ENCODE results near the gene MAP3K5.

DNA sequence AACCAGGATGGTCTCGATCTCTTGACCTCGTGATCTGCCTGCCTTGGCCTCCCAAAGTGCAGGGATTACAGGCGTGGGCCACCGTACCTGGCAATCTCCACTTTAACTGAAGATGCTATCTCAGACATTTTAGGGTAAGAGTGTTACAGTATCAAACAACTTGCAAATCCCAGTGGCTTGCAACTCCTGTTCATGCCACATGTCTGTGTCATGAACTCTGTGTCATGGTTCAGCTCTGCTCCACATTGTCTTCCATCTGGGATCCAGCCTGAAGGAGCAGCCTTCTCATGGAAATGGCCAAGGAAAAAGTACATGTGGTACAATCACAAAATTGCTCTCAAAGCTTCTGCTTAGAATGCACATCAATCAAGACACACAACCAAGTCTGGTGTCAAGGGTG lies 114.9 kb downstream of the MAP3K5 start:
- TF ChIP-seq POLR2A (IDR thresholded peaks at IDR 0.05) (no peak), EP300 (IDR thresholded peaks at IDR 0.05; ENCODE audit: low read depth) (no peak)
- TF ChIP-seq, protein P1, sequence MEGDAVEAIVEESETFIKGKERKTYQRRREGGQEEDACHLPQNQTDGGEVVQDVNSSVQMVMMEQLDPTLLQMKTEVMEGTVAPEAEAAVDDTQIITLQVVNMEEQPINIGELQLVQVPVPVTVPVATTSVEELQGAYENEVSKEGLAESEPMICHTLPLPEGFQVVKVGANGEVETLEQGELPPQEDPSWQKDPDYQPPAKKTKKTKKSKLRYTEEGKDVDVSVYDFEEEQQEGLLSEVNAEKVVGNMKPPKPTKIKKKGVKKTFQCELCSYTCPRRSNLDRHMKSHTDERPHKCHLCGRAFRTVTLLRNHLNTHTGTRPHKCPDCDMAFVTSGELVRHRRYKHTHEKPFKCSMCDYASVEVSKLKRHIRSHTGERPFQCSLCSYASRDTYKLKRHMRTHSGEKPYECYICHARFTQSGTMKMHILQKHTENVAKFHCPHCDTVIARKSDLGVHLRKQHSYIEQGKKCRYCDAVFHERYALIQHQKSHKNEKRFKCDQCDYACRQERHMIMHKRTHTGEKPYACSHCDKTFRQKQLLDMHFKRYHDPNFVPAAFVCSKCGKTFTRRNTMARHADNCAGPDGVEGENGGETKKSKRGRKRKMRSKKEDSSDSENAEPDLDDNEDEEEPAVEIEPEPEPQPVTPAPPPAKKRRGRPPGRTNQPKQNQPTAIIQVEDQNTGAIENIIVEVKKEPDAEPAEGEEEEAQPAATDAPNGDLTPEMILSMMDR (IDR thresholded peaks at IDR 0.05), result no peak
